Activated effector memory CD4-positive, alpha-beta T cell treated with anti-CD3 and anti-CD28 coated beads, Interleukin-2, amount 50 U/mL, for 16 hours (primary cell): Measurements from ENCODE around the gene TET2.

Source experiments
- DNase-seq: peaks from one replicate; pipeline ENCODE4 v3.0.0-alpha.2; 2020

Gene TET2

DNA sequence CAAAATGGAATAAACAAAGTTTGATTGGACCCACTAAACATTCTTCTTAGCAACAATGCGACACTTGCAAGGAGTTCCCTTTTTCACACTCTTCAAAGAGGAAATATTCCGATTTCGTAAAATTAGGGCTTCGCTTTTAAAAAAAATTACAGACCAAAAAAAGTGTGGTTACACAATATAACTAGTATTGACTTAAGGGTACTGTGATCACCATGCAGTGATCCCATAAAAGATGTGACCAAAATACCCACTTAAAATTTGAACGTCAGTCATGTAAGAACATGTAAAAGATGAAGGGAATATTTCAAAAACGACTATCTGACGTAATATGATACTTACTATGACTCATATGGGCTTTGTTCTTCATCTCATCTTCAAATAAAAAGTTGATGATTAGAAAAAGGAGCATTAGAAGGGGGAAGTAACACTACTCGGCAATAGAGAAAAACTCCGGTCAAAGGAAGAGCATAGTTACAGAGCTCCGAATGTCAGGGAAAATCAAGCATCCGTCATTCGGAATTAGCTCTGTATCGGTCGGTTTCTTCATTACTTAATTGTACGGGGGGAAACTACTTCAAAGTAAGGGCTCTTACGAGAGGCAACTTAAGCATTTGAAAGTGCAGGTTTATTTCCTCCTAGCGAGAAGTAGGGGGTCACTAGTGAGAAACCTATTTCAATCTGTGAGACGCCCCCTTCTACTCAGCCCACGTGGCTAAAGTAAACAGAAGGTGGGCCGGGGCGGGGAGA lies 1.3 kb upstream of the TET2 start:
- no peak for DNase-seq

DNA sequence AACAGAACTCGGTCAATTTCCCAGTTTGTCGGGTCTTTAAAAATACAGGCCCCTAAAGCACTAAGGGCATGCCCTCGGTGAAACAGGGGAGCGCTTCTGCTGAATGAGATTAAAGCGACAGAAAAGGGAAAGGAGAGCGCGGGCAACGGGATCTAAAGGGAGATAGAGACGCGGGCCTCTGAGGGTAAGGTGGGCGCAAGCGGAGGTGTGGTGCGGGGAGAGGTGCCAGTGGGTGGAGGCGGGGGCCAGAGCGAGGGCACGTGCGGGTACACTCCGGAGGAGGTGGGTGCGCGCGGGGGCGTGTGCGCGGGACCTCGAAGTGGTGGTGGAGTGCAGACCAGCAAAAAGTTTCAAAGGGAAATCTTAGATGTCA lies 787 bp upstream of the TET2 start:
- DNase-seq, result peak; percentile 78

DNA sequence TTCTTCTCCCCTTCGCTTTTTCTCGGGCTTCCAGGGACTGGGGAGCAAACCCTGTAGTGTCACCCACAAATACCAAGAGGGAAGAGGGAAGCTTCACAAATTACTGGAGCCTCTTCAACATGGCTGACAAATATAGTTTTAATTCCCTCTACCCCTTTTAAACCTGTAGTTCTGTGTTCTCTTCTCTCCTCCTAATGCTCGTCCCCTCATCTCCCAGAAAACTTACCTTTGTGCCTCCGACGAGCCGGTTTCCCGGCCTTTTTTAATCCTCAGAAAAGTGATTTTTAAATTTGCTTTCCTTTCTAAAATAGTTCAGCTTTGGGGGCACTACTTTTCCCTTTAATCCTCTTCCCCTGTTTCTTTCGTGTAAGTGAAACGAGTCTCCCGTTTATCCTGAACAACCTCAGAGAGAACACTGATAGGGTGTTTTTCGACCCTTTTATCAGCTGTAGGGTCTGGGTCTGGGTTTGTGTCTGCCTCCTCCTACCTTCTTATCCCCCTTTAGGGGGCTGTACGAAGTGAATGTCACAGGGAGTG lies 408 bp downstream of the TET2 start:
- DNase-seq, result no peak

DNA sequence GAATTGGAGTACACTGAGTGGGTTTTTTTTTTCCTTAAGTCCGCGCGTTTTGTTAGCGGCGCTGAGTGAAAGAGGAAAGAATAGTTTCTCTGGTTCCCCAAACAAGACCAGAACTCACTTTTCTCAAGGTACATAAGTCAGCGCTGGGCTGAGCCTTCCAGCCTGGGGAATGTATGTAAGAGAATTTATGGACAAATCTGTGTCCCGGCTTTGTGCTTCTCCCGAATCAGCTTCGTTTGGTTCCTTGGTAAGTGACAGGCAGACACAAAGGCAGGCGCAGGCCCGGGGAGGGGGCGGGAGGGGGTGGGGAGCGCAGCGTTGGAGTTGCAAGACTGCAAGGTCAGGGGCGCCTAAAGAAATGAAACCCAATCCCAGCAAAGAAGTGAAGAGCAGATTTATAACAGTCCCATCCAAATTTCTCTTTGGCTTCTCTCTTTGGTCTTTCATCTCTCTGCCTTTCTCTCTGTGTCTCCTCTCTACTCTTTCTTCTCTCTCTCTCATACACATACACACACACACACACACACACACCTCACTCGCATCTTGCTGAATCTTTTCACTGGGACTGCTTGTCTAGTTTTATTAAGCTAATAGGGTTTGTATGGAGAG lies 981 bp downstream of the TET2 start:
- peak; percentile 68 for DNase-seq

DNA sequence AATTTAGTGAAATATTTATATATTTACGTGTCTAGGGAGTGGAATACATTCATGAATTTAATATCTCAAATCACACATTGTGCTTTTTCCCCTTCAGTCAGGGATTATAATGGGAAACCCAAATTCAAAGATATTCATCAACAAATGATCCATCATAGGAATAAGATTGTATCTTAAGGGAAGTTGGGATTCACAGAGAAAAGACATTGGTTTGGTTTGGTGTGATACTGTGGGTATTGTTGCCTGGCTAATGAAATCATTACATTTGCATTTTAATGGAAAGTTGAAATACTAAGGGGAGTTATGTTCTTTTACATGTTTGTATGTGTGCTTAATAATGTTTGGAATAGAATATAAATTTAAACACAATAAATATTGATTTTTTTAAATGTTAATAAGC lies 1.7 kb downstream of the TET2 start:
- DNase-seq, result no peak

DNA sequence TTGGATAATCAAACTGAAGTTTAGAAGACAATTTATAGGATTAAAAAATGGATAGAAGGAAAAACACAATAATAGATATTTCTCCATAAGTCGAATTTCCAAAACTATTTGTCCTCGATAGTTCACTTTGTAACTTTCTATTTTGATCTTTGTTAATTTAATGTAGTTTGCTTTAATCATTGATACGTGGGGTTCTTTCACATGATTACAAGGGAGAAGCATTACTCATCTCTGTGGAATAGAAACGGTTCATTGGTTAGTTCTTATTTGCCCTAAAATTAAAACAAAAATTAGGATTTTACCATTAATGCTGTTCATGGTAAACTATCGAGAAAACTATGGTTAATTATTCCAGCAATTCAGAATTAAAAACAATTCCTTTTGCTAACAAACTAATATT lies 2.1 kb downstream of the TET2 start:
- no peak for DNase-seq

DNA sequence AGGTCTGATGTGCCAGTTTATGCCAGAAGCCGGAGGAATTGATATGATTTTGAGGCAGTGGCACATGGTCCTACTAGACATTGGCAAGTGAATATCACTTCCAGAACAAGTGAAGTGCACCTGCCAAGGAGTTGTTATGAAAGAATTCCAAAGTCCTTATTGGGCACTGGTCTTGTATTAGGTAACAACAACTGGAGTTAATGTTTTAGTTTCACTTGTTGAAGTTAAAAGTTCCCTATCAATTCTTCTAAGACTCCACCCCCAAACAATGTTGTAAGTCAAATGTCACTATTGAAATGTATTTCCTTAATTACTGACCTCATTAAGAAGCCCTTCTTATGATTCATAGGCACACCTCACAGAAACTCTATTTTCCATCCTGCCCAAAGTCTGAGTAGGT lies 3.1 kb downstream of the TET2 start:
- DNase-seq, result no peak

DNA sequence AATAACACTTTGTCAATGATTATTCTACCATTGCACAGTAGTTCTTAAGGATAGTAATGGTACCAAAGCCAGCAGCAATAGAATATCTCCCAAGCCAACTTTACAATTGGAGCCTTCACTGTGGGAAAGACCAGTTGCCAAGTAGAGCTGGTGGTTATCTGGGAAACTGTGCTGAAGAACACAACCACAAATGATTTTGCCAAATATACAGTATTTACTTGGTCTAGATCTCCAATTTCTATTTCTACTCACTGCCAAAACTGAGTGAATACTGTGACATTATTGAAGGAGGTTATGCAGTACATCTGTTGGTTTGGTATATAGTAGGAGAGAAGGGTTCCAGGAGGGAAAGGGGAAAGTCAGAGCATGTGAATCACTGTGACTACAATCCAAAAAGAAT lies 3.8 kb downstream of the TET2 start:
- DNase-seq, result no peak

DNA sequence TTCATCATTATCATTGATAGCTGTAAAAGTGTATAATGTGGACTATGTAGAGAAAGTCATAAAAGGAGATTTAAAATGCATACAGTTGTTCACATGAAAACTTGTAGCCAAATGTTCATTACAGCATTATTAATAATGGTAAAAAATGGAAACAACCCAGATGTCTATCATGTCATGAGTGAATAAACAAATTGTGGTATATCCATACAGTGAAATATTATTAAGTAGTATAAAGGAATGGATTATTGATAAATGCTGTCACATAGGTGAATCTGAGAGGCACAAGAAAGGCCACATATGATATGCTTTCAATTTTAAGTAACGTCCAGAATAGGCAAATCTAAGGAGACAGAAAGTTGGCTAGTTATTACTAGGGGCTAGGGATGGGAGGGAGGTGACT lies 7.1 kb downstream of the TET2 start:
- no peak for DNase-seq

DNA sequence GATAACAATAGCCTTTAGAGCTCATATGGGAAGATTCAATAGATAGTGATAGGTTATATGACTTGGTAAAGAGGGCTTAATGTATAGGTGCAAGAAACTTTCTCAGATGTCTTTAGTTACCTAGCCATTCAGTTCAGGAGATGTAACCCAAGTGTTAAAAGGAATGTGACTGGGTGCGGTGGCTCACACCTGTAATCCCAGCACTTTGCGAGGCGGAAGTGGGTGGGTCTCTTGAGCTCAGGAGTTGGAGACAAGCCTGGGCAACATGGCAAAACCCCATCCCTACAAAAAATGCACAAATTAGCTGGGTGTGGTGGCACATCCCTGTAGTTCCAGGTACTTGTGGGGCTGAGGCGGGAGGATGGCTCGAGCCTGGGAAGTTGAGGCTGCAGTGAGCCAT lies 7.9 kb downstream of the TET2 start:
- no peak for DNase-seq

DNA sequence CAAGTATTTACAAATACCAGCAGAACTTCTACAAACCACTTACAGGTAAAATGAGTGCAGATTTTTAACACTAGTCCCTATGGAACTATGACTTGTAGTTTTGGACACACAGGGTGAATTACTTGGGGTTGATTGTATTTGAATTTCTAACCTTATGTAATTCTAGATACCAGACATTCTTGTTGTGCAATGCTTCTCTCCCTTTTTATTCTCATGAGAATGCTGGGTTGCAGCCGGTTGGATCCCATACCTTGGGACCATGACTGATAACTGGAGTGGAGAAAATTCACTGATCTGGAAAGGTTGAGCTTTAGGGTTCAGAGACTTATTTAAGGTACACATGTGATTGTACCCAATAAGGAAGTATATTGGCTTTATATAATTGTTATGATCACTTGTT lies 8.8 kb downstream of the TET2 start:
- DNase-seq, result no peak

DNA sequence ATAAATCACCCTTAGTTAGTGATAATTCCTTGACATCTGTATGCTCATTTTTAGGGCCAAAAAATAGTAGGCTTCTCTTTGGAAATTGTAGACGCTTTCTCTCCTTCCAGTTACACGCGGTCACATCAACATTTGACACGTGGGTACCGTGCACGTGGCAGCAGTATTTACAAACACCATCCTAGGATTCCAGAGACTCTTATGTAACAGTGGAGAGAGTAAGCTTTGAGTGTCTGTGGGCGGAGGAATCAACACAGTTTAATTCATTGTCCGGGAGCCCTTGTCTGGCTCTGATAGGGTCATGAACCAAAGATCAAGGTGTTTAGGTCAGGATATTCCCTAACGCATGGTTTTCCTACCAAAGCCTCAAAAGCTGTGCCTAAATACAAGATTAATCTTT lies 12.2 kb downstream of the TET2 start:
- no peak for DNase-seq

DNA sequence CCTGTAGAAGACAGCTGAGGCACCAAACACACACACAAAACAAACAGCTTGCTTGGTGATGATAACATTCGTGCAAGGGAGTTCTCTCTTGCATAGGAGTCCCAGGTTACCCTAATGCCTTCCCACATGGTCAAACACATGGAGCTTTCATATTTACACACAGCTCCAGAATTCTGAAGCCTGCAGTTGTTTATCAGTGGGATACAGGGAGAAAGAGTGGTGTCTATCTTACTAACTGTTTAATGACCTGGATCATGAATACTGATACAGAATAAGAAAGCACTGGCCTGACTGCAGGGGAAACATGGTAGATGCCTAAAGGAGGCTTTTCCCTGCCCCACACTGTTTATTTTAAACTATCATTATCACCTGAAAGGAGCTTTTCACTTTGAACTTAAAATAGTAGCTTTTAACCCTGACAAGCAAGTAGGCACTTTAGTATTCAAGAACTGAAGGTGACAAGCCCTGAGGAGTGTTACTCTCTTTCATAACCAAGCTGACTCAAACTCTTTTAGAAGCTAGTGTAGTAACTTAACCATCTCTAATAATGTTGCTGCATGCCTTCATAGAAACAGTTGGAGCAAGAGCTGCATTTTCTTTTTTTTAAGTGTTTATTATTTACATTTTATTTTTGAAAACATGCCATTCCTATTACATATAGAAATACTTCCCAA lies 15.6 kb downstream of the TET2 start:
- DNase-seq, result no peak

DNA sequence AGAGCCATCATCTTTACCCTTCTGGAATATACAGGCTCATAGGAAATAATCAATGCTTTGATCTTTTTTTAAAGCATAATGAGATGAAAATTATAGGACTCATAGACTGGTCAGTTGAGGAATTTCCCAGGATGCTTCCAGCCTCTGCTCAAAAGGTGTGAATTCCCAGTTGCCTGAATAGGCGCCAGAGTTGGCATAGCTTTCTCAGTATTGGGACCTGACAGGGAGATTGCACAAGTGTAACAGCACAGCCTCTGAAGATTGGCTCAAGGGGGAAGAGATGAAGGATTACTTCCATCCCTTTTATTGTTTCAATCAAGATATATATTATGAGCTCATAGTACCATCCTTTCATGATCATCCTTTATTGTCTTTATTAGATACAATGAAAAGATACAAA lies 17.9 kb downstream of the TET2 start:
- DNase-seq, result no peak

DNA sequence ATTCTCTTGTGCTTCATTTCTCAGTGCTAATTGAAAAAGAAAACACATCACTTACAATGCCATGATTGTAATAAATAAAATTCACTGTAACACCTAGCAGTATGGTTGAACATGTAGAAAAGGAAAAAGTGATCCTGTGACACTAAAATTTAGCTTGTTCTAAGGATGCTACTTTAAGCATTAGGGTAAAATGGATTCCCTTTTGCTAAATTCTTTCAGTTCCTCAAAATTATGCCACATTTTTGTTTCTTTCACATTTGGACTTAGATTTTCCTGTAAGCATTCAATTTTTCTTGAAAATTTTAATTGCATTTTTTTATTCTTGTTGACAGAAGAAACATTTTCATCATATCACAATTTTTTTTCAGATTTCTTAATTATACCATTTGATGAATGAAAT lies 19.4 kb downstream of the TET2 start:
- no peak for DNase-seq

DNA sequence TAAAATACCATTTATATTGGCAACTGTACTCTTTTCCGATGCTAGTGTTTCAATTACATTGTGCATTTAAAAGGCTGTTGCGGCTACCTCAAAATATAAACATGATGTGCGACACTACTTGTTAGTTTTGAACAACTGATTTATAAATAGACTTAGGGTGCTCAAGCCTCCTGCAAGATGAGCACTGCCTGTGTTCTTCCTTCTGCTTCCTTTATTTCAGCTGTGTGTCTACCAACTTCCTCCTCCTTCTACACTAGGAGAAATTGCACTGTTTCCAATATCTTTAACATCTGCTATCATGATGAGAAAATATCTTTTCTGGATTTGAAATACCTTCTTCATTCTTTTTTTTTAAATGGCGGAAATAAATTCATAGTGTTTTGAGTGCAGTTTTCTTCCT lies 24.0 kb downstream of the TET2 start:
- DNase-seq, result no peak

DNA sequence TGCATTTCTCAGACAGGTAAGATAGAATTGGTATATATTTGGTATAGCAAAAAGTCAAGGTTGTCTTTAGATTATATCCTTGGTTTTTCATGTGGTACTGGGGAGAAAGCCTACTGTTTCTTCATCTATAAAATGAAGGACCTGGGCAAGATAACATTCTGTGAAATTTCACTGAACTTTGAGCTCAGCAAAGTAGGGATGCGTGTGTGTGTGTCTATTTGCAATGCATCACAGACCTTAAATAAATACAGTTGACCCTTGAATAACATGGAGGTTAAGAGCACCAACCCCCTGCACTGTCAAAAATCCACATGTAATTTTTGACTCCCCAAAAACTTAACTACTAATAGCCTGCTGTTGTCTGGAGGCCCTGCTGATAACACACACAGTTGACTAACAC lies 25.2 kb downstream of the TET2 start:
- DNase-seq, result no peak

DNA sequence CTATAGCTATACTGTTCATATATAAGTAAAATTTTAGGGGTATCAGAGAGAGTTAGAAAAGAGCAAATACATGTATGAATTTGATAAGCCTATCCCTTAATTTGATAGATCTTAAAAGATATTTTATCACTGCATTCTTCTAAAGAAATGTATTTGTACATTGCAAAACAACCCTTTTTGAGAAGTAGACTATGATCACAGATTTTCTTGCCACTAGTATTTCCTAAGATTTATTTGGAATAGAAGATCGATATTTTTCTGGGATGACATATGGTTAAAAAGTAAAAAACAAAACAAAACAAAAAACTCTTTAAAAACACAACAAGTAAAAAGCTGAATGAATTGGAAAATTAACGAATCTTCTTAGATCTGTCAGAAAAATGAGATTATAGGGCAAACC lies 27.4 kb downstream of the TET2 start:
- DNase-seq, result no peak

DNA sequence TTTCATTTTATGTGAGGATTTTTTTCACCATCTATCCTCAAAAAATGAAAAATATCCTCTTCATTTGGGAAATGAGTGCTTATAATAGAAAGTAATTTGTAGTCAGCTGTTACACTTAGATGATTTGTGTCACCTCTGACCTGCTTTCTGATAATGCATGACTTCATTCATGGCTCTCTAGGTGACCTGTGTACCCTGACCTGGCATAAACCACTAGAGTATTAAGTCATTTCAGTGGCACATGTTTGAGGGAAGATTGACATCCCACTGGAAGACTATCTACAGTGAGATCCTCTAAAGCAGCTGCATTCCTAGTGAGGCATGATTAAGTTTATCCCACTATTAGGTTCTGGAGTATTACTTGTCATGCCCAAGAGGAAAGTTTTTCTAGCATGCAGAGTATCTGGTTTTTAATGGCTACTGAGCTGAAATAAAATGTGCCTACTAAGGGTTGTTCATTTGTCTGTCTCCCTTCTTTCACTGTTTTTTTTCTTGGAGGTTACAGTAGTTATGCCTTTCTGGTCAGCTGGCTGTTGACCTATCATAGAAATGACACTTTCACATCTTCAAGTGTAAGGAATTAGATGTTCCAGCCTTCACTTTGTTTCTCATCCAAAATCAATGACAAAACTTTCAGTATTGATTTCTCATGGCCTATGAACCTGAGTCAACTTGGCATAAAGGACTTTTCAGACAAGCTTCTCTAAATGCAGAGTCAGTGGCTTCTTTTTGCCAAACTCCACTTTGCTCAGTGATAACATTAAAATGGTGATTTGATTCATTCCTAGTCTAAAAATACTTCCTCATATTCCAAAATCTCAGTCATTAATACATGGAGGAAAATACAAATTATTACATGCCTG lies 33.1 kb downstream of the TET2 start:
- DNase-seq, result no peak

DNA sequence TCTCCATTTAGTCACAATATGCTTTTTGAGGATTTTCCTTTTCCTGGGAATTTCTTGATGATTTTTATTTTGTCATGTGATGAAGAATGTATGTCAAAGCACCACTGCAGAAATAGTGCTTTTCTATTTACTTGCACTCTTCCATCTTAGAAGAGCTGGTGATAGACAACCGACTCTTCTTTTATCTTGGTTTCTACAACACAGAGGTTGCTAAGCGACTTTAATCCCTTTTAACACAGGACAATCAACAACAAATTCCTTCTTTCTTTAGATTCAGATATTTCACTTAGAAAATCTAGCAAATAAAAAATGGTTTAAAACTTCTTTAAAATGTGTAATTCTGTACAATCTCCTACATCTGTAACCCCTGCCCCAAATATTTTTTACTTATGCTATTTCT lies 34.6 kb downstream of the TET2 start:
- no peak for DNase-seq

DNA sequence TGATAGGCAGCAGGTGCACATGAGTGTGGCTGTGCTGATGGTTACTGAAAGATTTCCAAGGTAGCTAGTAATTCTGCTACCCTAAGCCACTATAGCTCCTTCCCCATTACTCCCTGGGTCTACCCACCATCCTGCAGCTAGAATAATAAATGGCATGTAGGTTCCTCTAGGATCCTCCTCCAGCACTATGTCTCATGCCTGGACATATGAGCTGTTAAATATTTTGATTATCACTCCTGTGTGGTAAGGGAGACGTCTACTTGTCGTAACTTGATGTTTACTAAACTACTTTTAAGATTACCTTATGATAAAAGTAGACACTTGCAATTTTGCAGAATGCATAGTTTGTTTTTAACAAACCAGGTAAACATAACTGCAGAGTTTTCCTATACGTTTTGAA lies 35.5 kb downstream of the TET2 start:
- DNase-seq, result no peak

DNA sequence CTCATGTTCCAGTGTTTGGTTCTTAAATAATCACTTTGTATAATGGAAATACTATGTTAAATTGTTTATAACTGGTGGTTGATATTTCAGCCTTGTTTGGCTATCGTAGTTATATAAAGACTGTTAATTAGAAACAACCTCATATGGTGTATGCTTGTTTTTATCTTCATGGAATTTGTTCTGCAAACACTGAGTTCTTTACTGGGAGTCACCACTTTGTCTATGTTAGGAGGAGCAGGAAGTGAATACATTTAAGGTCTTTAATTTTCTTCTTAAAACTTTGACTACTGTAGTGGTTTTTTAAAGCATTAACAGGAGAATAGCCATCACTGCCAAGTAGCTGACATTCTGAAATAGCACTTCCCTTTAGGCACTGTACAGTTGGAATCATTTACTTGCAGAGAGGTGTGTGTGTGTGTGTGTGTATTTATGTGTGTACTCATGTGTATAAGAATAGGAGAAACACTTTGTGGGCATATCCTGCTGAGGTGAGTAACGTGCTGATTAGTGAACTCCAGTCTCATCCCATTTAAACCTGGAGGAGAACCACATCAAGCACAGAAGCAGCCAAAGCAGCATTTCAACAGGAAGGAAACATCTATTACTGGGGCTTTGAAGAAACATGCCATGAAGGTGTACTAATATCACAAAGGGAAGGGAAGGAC lies 37.8 kb downstream of the TET2 start:
- DNase-seq, result no peak

DNA sequence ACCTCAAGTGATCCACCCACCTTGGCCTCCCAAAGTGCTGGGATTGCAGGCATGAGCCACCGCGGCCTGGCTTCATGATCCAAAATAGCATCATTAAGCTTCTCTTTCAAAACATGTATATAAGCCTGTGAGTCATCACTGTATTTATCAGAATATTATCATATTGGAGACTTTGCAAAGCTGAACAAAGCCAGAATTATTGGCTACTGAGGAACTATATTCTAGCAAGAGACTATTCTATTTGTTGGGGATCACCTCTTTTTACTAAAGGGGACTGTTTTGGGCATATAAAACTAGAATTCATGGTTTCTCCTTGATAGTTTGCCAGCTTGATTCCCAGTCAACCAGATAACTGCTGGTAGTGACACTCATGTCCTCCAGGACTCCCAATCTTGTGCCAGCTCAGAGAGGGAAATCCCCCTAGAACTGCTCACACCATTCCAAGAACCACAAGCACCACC lies 40.1 kb downstream of the TET2 start:
- DNase-seq, result no peak
